Activated naive CD4-positive, alpha-beta T cell treated with anti-CD3 and anti-CD28 coated beads, Interleukin-2, amount 10 ng/mL, durations not matched to agents 5 hours and 36 hours (primary cell): ENCODE data around the gene FAM185A. TPM values are rescaled to one million over a fixed set of nuclear protein-coding genes. Genes with fewer than 3 reads are reported as not detected.

Experiments
- total RNA-seq, 2 experiments: library from RNA; stranded (reverse); gene quantifications; one replicate each; pipeline ENCODE4 v1.2.3, GENCODE V29; 2021

The FAM185A gene
- total RNA-seq = 1 to 10 TPM; 6.5 to 8.5 TPM

DNA sequence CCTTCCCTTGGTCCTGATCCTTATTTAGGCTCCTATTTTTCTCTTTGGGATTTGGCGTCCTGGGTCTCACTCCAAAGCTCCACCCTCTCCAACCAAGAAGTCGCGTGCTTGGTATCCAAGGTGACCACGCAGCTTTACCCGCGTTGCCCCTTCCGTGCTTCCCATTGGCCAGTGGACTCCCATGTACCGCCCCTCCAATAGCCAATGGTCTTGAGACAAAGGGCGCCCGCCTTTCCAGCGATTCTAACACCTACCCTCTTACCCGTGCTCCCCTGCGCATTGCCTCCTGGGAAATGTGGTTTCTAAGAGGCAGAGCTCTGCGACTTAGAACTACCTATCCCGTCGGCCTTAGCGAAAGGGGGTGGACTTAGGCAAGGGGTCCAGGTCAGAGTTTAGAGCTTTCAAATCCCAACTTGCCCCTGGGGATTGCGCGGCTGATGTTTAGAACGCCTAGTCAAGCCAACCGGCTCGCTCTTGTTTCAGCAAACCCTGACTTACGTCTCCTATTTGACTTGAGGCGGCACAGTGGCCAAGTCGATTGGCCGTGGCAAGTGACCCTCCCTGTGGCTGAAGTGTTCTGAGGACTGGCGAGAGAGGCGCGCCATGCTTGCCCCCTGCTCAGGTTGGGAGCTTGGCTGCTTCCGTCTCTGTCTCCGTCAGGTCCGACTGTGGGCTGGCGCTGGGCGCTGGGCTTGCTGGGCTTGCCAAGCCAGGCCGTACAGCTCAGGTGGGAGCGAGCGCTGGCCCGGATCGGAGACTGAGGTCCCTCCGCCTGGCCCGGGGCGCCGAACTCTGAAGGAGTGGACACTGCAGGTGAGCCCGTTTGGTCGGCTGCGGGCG, at the start of gene FAM185A:
FAM185A (plus strand) TSS at position 395 of the 840 bp plus-strand sequence; CDS start at position 604, 209 bp downstream.

Other genes with a start within 250 kb of the FAM185A start
- 10 to 100 TPM; 14.1 TPM for gene RASA4B, start 231.2 kb upstream of the FAM185A start, total RNA-seq
- gene UPK3BL2, start 205.3 kb upstream of the FAM185A start, total RNA-seq = 10 to 100 TPM; 15.7 to 15.9 TPM
- gene SPDYE2, start 197.8 kb upstream of the FAM185A start, total RNA-seq = under 1 TPM; 0.15 to 0.19 TPM
- 10 to 100 TPM; 33.3 to 37.4 TPM for gene POLR2J3, start 176.4 kb upstream of the FAM185A start, total RNA-seq
- gene RASA4, start 132.2 kb upstream of the FAM185A start, total RNA-seq = 10 to 100 TPM; 36.1 to 37.2 TPM
- 10 to 100 TPM; 16.3 to 19.0 TPM for gene UPK3BL1, start 106.2 kb upstream of the FAM185A start, total RNA-seq
- gene SPDYE2B, start 98.7 kb upstream of the FAM185A start, total RNA-seq = not detected
- gene POLR2J2, start 77.3 kb upstream of the FAM185A start, total RNA-seq = 10 to 100 TPM; 12.5 to 13.4 TPM
- under 1 TPM in 1 of 2 experiments, not detected in 1; 0.17 TPM for gene LRRC17, start 164.0 kb downstream of the FAM185A start, total RNA-seq